A549 (cell line): ENCODE measurements around the gene TDRD1.
"Not testable (repeated sequence)": the region's sequence is repeated elsewhere in the genome, so short reads cannot be mapped to it uniquely, and the experiment has no call there.

Experiments used
- CHD4 ChIP-seq: fragments of 200-600 bp; sonication (generic); IDR thresholded peaks from 2 replicates; pipeline ENCODE4 v1.6.1; 2016; ENCODE audit warnings: antibody characterized with exemption, mild to moderate bottlenecking, borderline replicate concordance
- EP300 ChIP-seq, 2 experiments: fragments of >200 bp; sonication (Bioruptor Twin); formaldehyde crosslinking; IDR thresholded peaks; 2 replicates in 1 of 2; 3 replicates in 1 of 2; pipeline ENCODE4 v1.6.1; 2016 to 2017
- RARB ChIP-seq: fragments of 250-450 bp; sonication (Bioruptor Pico); IDR thresholded peaks from 2 replicates; pipeline ENCODE4 v1.8.0; 2021; ENCODE audit warnings: mild to moderate bottlenecking, moderate library complexity

- not testable (repeated sequence) for TF ChIP-seq RARB (CRISPR knock-in tag); CHD4; EP300 (IDR thresholded peaks at IDR 0.05)
Observed at GRCh38 chr10:114140827-114141226, 38.3 kb upstream of the TDRD1 start.
